Tibial nerve (tissue), 3 donors: ENCODE measurements around the gene GPC6.

Experiments
- CTCF ChIP-seq, 5 experiments: fragments of 200-600 bp in 3 of 5; fragments of 450-650 bp in 2 of 5; sonication (generic) in 3 of 5; IDR thresholded peaks; one replicate each; pipeline ENCODE4 v1.5.1; 2016 to 2019; ENCODE audit warnings: antibody characterized with exemption in 5 of 5, mild to moderate bottlenecking in 3 of 5, moderate library complexity in 2 of 5
- POLR2A ChIP-seq, 2 donors: fragments of 450-650 bp; IDR thresholded peaks; one replicate each; pipeline ENCODE4 v1.6.1; 2017; ENCODE audit warnings: antibody characterized with exemption in 2 of 2, mild to moderate bottlenecking in 2 of 2, moderate library complexity in 2 of 2

- TF ChIP-seq CTCF (IDR thresholded peaks at IDR 0.05) (no peak), POLR2A (IDR thresholded peaks at IDR 0.05) (no peak)
Observed at GRCh38 chr13:94259984-94260383, 1033.4 kb downstream of the GPC6 start.
